GM19372 (cell line): Measurements from ENCODE around the gene SETD3.
A peak's percentile ranks its signal among the peaks of the same experiment; 100 is the strongest.

Experiments
- ATAC-seq: cut with Tn5 transposase; IDR thresholded peaks from one replicate; pipeline ENCODE4 v1.9.1; 2021; ENCODE audit warnings: mild to moderate bottlenecking, low read depth, moderate library complexity; ENCODE audit not compliant: unreplicated experiment

SETD3 gene

DNA sequence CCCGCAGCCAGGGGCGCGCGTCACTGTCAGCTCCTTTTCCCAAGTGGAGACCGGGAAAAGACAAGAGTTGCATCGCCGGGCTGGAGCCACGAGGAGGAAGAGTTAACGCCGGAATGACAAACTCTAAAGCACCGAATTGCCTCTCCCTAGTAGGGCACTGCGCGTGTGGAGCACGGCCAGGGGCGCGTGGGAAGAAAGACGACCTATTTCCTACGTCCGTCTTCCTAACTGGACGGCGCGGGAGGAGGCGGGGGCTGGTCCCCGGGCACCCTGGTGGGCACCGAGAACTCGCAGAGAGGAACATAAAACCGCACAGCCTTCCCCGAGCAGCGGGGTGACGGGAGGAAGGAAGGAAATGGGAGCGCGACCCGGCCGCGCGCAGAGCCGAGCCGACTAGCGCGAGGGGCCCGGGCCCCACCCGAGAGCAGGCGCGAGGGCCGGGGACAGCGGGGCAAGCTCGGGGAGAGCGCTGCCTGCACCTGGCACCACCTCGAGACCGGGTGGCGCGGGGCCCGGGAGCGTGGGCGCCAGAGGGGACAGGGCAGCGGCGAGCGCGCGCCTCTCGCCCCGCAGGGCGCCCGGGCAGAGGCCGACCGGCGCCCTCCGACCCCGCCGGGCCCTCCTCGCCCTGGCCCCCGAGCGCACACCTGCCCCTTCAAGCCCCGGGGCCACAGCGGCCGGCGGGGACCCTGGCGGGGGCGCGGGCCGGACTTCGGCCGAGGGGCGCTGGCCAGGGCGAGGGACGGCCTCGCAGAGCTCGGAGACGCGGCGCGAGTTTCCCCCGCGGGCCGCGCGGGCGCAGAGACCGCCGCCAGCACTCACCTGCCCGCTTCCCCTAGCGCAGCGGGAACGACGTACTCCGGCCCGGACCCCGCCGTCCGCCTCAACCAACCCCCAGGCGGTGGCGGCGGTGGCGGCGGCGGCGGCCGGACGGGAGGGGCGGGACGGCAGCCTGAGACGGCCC lies at the start of gene SETD3:
SETD3 (minus strand) TSS at position 954 of the 964 bp plus-strand sequence. CDS start 15,054 bp downstream, outside the sequence.
- ATAC-seq: peak; percentile 3

DNA sequence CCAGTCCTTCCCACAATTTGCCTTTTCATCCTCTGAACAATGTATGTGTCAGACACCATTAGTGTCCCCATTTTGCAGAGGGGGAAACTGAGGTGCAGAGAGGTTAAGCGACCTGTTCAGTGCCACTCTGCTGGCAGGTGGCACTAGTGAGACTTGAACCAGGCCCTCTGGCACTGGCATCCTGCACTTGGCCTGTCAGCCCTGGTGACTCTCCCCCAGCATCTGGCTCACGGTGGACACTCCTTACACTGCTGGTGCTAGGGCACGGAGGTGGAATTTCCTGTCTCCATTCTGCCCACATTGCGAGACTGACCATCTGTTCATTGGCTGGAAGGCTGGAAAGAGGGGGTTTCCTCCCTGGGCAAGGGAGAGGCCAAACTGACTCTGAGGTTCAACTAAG lies 49.2 kb upstream of the SETD3 start:
- no peak for ATAC-seq

DNA sequence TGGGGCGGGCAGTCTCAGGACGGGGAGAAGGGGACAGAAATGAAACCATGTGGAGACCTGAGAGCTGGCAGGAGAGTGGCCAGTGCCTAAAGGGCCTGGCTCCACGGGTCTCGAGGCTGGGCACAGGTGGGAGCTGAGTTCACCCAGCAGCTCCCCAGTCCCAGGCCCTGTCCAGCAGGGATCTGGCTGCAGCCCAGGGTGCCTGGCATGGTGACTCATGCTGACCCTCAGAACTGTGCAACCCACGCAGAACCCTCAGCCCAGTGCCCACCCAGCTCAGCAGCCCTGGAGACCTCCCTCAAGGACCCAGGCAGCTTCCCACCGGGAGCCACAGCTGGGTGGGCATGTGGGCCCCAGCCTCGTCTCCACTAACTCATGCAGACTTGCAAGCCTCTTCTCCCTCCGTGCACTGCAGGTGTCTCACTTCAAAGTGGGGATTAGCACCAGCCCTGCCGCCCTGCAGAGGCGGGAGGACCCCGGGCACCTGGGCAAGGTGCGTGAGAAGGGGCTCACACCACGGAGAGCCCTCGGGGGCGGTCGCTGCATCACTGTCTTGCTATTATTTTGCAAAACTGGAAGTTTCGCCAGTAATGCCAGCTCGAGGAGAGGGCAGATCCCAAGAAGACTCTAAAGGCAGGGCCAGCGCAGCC lies 46.9 kb upstream of the SETD3 start:
- no peak for ATAC-seq

DNA sequence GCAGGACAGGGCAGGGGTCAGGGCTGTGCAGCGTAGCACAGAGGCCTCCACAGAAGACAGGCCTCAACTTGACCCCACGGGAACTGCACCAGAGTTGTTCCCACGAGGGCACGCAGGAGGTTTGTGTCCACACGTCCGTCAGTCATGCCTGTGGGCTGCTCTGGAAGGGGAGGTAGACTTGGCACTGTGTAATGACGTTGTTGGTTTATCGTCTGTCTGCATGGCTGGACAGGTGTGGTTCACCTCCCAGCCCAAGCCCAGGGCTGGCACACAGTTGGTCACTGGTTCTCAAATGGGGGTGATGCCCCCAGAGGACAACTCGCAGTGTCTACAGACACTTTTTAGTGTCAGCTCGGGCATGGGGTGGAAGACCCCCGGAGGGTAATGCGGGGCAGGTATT lies 46.4 kb upstream of the SETD3 start:
- ATAC-seq: no peak

DNA sequence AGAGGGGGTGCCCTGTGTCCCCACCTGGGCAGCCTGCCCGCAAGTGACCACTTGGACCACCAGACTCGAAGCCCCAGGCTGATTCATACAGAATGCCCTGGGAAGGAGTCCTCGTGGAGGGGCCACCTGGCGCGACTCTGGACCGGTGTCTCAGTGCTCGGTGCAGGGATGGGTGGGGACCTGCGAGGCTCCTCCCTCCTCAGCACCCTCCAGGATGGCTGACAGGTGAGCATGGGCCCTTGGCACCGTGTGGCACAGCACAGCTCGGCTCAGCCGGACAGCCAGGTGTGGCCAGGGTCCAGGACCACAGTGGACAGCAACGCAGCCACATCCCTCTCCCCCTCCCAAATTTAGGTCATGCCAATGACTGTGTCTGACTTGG lies 45.0 kb upstream of the SETD3 start:
- ATAC-seq: no peak

DNA sequence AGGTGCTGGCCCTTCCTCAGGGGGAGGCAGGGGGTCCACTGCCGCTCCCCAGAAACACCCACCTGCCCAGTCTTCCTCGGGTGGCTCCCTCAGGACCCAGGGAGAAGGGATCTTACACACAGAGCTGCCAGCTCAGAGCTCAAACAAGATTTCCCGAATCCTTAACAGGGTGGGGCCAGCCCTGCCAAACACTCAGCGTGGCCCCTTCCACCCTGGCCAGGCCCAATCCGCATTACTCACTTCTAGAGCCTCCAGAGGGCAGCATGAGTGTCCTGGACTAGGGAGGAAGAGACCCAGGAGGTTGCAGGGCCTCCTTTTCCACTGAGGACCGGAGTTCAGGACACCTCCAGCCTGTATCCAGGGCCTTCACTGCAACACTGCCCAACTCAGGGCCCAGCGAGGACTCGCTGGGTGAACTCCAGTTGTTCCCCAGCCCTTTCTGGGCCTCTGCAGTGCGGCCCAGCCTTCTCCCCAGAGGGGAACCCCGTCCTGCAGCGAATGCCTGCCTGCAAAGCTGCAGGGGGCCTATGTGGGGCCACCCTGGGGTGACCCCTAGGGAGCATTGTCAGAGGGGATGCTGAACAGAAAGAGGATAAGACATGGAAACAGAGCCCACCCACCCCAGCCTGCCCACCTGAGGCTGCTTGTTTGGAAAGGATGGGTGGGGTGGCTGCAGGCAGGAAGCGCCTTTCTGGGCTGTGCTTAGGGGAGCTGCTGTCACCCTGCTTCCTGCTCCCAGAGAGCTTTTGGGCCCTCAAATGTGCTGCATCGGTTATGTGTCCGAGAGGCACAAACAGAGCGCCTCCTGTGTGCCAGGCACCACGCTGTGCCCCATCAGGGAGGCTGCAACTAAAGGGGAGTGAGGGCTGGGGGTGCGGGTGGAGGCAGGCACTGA lies 44.4 kb upstream of the SETD3 start:
- ATAC-seq: no peak

DNA sequence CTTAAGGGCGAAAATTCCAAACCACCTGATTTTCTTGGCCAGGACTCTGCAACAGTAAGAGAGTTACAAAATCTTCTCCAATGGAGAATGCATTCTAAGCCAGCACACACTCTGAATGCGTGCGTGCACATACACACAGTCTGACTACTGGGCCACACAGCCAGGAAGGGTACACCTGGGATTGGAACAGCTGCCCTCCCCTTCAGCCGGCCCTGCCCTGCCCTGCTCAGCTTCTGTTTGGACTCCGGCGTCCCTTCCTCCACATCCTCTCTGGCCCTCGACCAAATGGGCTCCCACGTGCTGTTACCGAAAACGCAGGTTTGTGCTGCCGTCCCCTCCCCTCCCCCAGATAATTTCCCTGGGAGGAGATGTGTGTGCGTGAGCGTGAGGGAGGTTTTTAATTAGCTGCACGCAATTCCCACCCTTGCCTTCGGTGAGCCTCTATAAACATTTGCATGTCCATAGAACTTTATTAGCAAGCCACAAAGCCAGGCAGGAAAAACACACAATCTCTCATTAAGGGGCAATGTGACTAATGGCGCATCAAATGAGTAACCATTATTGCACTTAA lies 43.5 kb upstream of the SETD3 start:
- no peak for ATAC-seq

DNA sequence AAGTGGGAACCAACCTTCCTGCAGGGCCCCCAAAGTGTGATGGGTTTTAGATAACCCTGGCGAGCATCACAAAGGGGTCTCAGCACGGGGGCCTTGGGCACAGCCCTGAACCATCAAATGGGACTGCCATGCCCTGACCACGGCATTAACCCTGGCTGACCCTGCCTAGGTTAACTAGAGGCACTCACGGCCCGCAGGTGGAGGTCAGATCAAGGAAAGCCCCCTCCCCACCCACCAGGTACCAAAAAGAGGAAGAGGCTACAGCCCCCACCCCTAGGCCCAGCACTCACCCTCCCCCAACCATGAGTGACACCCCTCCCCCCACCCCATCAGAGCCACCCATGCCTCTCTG lies 43.0 kb upstream of the SETD3 start:
- ATAC-seq: no peak

DNA sequence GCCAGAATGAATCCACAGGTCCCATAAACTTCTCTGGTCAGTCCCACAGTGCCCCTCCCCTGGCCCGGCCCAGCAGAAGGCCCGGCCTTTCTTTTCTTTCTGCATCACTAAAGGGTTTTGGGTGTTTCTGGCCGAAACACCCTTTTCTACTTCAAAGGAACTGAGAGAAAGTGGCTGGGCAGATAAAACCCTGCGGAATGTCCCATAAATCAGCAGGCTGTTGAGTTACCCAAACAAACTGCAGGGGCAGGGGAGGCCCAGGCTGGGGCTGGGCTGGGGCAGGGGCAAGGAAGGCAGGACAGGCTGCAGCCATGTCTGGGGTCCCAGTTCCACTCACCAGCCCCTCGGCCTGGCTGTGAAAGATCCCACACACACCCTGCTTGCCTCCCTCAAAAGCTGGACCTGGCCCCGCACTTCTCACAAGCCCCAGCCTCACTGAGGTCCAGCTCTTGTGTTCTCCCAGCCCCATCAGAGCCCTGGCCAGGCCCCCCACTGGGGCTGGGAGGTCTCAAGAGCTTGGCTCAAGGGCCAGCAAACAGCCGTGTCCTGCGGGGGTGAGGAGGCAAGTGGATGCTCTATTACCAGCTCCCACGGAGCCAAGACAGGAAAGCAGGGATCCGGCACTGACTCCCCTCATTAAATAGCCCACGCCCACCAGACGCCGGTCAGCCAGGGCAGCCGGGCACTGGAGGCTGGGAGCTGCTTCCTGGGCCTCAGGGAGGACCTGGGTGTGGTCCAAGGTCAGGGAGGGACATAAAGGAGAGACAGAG lies 42.5 kb upstream of the SETD3 start:
- ATAC-seq: no peak

DNA sequence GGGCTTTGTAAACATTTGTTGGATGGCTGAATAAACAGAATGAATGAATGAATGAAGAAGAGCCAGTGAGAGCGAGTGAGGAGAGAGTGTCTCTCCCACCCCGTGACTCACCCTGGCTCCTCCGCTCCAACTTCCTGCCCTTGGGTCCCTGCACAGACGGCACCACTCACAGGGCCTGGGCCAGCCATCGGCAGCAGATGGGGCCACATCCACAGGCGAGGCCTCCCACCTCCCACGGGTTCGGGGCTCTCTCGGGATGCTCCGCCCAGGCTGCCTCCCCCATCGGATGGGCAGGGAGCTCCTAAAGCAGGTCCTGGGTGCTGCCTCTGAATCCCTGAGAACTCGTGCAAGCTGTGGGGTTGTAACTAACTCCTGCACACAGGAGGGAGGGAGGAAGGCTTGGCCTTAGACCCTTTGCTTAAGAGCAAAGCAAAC lies 41.8 kb upstream of the SETD3 start:
- no peak for ATAC-seq

DNA sequence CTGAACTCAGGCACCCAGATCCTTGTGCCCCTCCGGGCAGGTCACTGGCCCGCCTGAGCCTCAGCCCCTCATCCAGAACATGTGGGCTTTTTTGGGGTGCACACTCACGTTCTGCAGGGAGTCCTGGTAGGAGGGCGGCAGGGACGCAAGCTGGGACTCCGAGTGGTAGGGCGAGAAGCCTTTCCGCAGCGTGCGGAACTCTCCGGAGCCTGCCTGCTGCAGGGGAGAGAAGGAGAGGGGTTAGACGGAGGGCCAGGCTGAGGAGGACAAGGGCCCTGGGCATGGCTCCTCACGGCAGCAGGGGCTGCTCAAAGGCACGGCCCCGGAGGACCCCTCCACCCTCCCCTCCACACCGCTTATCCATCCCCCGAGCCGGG lies 41.4 kb upstream of the SETD3 start:
- no peak for ATAC-seq

DNA sequence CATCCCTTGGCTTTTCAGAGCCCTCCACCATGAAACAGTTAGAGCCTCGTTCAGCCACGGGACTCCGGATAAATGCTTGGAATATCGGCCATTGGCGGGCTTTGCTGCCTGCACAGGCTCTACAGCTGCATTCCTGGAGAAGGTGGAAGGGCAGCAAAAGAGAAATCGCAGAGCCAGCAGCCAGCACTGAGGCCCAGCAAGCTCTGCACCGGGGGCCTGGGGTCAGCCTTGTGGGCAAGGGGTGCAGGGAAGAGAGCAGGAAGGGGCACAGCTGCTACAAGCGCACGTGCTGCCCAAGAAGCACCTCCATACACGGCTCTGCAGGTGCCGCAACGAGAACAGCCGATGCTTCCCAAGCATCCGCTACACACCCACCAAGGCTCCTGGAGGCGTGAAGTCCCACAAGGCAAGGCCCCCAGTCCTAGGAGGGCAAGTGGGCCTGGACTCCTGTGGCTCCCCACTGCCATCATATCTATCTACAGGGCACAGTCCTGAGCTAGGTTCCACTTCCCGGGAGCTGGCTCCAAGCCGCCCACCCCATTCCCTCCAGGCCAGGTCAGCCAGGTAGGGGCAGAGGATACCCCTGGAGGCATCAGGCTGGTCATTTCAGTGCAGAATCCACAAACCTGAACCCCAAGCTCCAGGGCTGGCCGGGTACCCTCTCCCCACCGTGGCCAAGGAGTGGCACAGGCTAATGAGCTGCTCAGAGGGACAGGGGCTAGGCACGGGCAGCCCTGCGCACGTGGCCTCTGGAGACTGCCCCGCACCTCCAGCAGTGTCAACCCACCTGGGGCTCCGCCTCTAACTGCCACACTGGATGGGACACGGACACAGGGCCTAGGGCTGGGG lies 40.7 kb upstream of the SETD3 start:
- ATAC-seq: no peak

DNA sequence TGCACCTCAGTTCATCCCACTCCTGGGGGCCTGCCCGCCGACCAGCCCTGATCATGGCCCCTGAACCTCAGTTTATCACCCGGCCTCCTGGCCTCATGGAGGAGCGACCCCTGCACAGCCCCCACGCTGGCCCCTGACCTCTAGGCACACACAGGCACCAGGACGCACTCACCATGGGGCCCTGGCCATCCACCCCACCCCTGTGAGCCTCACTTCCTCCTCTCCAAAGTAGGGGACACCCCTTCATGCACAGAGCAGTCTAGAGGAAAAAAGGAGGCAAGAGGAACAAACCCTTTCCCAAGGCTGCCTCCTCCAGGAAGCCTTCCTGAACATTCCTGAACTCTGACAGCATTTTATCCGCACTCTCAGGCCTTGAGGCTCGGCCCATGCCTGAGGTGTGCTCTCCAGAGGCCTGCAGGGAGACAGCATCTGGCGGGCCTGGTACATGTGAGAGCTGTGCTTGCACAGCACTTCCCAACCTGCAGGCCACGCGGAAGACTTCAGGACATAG lies 40.0 kb upstream of the SETD3 start:
- no peak for ATAC-seq

DNA sequence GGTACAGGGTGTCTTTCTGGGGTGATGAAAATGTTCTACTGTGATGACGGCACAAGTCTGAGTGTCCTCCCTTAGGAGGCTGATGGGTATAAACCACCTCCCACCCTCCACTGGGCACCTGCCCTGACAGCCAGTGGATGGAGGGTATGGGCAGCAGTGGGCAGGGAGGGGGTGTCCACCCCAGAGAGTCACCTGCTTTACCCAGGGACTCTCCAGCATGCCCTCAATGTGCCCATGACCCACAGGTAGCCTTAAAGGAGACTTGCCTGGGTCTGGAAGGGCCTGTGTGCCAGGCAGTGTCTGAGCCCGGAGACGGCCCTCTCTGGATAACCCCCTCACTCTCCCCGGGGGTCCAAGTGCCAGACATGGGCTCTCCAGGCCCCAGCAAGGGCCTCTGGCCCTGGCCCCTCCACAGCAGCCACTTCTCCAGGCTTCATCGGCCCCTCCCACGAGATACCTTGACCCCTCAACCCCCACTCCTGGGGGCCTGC lies 39.3 kb upstream of the SETD3 start:
- no peak for ATAC-seq

DNA sequence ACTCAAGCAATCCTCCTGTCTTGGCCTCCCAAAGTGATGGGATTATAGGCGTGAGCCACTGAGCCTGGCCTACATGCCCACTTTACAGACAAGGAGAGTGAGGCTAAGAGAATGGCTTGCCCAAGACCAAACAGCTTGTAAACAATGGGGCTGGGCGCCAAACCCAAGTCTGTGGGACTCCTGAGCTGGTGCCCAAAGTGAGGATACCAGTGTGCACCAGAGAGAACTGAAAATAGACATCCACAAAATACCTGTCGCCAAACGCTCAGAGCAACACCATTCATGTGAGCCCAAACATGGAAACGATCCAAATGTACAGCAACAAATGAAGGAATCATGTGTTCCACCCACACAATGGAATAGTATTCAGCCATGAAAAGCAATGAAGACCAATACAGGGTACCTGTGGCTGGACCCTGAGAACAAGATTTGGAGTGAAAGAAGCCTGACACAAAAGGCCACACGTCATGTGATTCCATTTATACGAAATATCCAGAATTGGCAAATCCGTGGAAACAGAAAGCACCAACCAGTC lies 38.8 kb upstream of the SETD3 start:
- no peak for ATAC-seq

DNA sequence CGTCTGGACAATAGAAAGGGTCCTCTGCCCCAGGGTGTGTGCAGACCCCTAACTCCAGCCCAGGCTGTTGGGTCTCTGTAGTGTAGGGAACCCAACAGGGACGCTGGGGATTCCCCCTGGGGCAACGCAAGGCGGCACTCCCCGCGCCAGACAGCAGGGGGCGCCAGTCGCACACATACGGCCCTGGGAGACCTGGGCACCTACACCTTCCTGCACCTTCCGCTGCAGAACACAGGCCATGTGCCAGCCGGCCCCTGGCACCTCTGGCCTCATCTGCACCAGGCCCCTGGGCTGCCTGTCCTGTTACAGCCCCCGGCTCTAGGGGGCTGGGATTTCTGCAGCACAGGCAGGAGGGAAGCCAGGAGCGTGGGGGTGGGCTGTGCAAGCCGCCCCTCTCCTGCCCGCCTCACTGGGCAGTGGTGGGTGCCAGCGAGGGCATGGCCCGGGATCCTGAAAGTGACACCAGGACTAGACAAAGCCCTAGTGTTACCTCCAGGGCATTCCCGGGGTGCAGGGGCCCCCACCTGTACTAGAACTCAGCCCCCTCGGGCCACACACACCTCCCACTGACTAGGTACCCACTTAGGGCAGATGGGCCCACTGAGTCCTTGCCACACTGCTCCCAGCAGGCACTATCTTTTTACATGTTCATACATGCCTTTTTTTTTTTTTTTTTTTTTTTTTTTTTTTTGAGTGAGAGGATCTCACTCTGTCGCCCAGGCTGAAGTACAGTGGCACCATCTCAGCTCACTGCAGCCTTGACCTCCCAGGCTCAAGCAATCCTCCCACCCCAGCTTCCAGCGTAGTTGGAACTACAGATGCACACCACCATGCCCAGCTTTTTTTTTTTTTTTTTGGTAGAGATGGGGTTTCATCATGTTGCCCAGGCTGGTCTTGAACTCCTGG lies 38.0 kb upstream of the SETD3 start:
- ATAC-seq: peak; percentile 79

DNA sequence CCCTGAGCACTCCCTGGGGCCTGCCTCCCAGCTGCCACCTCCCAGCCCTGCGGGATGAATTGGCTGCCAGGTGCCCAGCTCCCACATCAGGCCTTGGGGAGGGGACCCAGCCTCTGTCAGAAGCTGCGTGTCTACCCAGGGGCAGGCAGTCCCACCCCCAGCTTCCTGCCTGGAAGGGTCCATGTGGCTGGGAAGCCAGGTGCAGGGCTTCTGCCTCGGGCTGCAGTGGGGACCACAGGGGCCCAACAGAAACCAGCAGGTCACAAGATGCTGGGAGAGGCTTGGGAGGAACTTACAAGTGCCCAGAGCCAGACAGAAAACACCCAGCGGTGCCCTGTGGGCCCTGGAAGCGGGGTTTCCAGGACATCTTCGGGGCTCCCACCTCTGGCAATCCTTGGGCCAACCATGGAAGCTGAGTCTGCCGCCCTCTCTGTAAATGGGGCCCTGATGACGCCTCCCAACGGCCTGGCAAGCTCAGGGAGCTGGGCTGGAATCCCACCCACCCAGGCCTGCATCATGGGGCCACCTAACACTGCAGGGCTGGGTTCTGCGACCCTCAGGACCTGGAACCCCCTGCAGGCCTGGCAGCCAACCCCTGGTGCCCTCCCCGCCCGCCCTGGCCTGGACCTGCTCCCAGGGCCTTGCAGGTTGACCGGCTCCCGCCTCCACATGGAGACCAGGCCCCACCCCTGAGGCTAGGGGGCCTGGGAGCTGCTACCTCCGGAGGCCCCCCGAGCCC lies 37.2 kb upstream of the SETD3 start:
- ATAC-seq: no peak
